Prostate gland (tissue), 2 donors: ENCODE data around the gene GSG1L. TPM values are rescaled to one million over a fixed set of nuclear protein-coding genes. Genes with fewer than 3 reads are reported as not detected.

Experiments
- DNase-seq: peaks from one replicate; pipeline ENCODE4 v3.0.0-alpha.2; 2019; ENCODE audit warnings: low spot score
- H3K27ac ChIP-seq, 2 donors: fragments of 200-600 bp; sonication (generic); 2 replicates each; pipeline ENCODE4 v1.5.1; 2017 to 2019
- H3K27me3 ChIP-seq: fragments of 200-600 bp; sonication (generic); replicated peaks from 2 replicates; pipeline ENCODE4 v1.5.1; 2019; ENCODE audit not compliant: insufficient read depth
- H3K36me3 ChIP-seq, 2 donors: fragments of 200-600 bp; sonication (generic); 1 replicate in 1 of 2; 2 replicates in 1 of 2; pipeline versions ENCODE4 v1.5.1 to v1.8.1; 2017 to 2019
- H3K4me1 ChIP-seq: fragments of 200-600 bp; sonication (generic); replicated peaks from 2 replicates; pipeline ENCODE4 v1.5.1; 2019
- H3K4me3 ChIP-seq, 2 donors: fragments of 200-600 bp; sonication (generic); 2 replicates each; pipeline ENCODE4 v1.5.1; 2017 to 2019
- H3K9me3 ChIP-seq: fragments of 200-600 bp; sonication (generic); 2 replicates; pipeline ENCODE4 v1.5.1; 2017
- CTCF ChIP-seq, 4 experiments: fragments of 200-600 bp in 2 of 4; fragments of 450-650 bp in 2 of 4; sonication (generic) in 2 of 4; IDR thresholded peaks; 1 replicate in 3 of 4; 2 replicates in 1 of 4; pipeline ENCODE4 v1.5.1; 2016 to 2019; ENCODE audit warnings: antibody characterized with exemption in 4 of 4, mild to moderate bottlenecking in 2 of 4, moderate library complexity in 2 of 4
- POLR2A ChIP-seq: fragments of 450-650 bp; IDR thresholded peaks from one replicate; pipeline ENCODE4 v1.6.1; 2016; ENCODE audit warnings: antibody characterized with exemption, mild to moderate bottlenecking
- POLR2AphosphoS5 ChIP-seq: sonication (generic); formaldehyde crosslinking; IDR thresholded peaks from one replicate; pipeline ENCODE4 v1.6.1; 2017; ENCODE audit warnings: antibody characterized with exemption
- WGBS: methylation state at CpG from one replicate; pipeline ENCODE4 v1.1.5; 2018; 5-methylcytosine and 5-hydroxymethylcytosine counted together
- intact Hi-C: fragments of 100-400 bp; cut with DNase I; formaldehyde crosslinking; loops from one replicate; pipeline ENCODE4 v1.14.2; 2022
- total RNA-seq, 2 donors: library from RNA; depleted of rRNA; stranded (reverse); fragments of >200 nt; gene quantifications; one replicate each; pipeline ENCODE4 v1.1.0, GENCODE V29; 2016

GSG1L gene
- total RNA-seq, 2 donors from 2014 or later = 0.91 TPM; not detected in 1

DNA sequence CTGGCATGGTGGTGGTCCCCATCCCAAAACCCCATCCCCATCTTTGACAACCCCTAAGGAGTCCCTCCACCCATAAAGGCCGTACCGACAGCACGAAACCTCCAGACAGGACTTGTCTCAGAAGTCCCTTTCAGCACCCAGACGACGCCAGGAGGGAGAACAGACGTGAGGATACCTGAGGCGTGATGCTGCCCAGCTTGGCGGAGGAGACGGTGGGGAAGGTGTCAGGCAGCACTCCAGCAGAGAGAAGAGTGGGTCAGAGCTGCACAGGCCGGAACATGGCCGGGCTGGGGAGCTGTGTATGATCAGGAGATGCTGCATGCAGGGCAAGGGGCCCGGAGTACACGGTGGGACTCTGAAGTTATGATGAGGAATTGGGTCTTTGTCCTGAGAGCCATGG is 244.2 kb downstream of the GSG1L start:
- H3K4me1 ChIP-seq = peaks cover 4% of the 10 kb centered on the region
- H3K9me3 ChIP-seq = no peaks in the 10 kb centered on the region
- intact Hi-C loops = no loop called here
- DNase-seq = no peak
- no peak for TF ChIP-seq CTCF (IDR thresholded peaks at IDR 0.05)
- TF ChIP-seq POLR2AphosphoS5 = no peak
- no peak for TF ChIP-seq POLR2A
- H3K27ac ChIP-seq = no peak overlapping the region
- 66% methylated on average over 13 of the region's 13 CpGs for WGBS
- H3K4me3 ChIP-seq = no peak overlapping the region
- H3K36me3 ChIP-seq = no peaks in the 10 kb centered on the region
- H3K27me3 ChIP-seq = no peaks in the 10 kb centered on the region

- intact Hi-C loops = no loop called here
- WGBS = 19% methylated on average over 13 of the region's 13 CpGs
- no peaks in the 10 kb centered on the region for H3K9me3 ChIP-seq
- DNase-seq = no peak
- no peak for TF ChIP-seq POLR2A
- TF ChIP-seq CTCF (IDR thresholded peaks at IDR 0.05) = no peak
- no peak for TF ChIP-seq POLR2AphosphoS5
- H3K4me1 ChIP-seq = peaks cover under 1% of the 10 kb centered on the region
- no peaks in the 10 kb centered on the region for H3K27me3 ChIP-seq
- H3K27ac ChIP-seq = no peak overlapping the region
- H3K4me3 ChIP-seq = no peak overlapping the region
- H3K36me3 ChIP-seq = no peaks in the 10 kb centered on the region
Observed at GRCh38 chr16:27818246-27818645, 245.3 kb downstream of the GSG1L start.

GRCh38 chr16:27817038-27817437 is 246.5 kb downstream of the GSG1L start:
- Histone ChIP-seq H3K4me3 (no peak overlapping the region), H3K27ac (no peak overlapping the region), H3K27me3 (no peaks in the 10 kb centered on the region), H3K36me3 (no peaks in the 10 kb centered on the region), H3K9me3 (no peaks in the 10 kb centered on the region), H3K4me1 (no peaks in the 10 kb centered on the region)
- intact Hi-C loops = no loop called here
- no peak for TF ChIP-seq POLR2A
- TF ChIP-seq POLR2AphosphoS5 = no peak
- no peak for TF ChIP-seq CTCF (IDR thresholded peaks at IDR 0.05)
- DNase-seq = no peak
- 87% methylated on average over 5 of the region's 5 CpGs for WGBS

GRCh38 chr16:27816561-27816960 is 247.0 kb downstream of the GSG1L start:
- H3K9me3 ChIP-seq = no peaks in the 10 kb centered on the region
- 46% methylated on average over 5 of the region's 5 CpGs for whole genome bisulfite sequencing
- H3K4me1 ChIP-seq = no peaks in the 10 kb centered on the region
- no peak overlapping the region for H3K4me3 ChIP-seq
- intact Hi-C loops = no loop called here
- TF ChIP-seq POLR2AphosphoS5 (no peak), CTCF (IDR thresholded peaks at IDR 0.05) (no peak), POLR2A (no peak)
- no peak for DNase-seq
- H3K36me3 ChIP-seq = no peaks in the 10 kb centered on the region
- no peaks in the 10 kb centered on the region for H3K27me3 ChIP-seq
- H3K27ac ChIP-seq = no peak overlapping the region

DNA sequence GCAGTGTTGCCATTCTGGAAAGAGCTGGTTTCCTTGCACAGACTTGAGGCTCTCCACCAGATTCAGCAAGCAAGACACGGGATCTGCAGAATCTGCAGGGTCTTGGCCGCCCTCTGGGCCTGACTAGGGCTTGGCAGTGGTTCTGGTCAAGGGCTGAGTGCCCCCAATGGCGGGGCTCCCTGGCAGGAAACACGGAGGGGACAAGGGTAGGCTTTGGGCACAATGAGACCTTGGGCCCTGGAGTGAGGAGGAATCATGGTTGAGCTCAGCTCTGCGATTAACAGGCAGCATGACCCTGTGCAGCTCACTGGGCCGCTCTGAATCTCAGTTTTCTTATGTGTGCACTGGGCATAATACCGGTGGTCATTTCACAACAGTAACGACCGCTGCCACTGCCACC is 249.9 kb downstream of the GSG1L start:
- Histone ChIP-seq H3K9me3 (no peaks in the 10 kb centered on the region), H3K27me3 (no peaks in the 10 kb centered on the region), H3K27ac (no peak overlapping the region), H3K4me1 (no peaks in the 10 kb centered on the region), H3K36me3 (no peaks in the 10 kb centered on the region), H3K4me3 (no peak overlapping the region)
- WGBS = 86% methylated on average over 9 of the region's 9 CpGs
- DNase-seq = no peak
- intact Hi-C loops = no loop called here
- TF ChIP-seq CTCF (IDR thresholded peaks at IDR 0.05) = no peak
- TF ChIP-seq POLR2AphosphoS5 = no peak
- no peak for TF ChIP-seq POLR2A
